GM18868 (cell line): Measurements from ENCODE around the gene PLEKHM3.
A peak's percentile ranks its signal among the peaks of the same experiment; 100 is the strongest.

ENCODE experiments used
- ATAC-seq: cut with Tn5 transposase; IDR thresholded peaks from one replicate; pipeline ENCODE4 v1.9.1; 2021; ENCODE audit warnings: mild to moderate bottlenecking, moderate library complexity; ENCODE audit not compliant: unreplicated experiment

The PLEKHM3 gene

DNA sequence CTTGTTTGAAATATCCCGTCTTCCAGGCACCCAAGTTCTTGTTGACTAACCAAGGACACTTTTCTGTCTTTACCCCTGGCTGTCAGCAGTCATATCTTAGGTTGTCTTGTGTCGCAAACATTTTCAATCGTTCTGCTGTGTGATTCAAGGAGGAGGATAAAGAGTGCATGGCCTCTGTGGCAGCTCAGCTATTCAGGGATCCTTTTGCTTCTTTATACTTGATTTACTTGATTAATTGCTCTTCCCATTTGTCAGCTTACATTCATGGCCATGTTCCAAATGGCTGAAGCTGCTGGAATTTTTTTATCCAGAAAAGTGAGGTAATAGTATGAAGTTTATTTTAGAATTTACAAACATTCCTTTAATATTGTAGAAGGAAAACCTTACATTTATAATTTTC, 158.3 kb downstream of the PLEKHM3 start:
- no peak for ATAC-seq

DNA sequence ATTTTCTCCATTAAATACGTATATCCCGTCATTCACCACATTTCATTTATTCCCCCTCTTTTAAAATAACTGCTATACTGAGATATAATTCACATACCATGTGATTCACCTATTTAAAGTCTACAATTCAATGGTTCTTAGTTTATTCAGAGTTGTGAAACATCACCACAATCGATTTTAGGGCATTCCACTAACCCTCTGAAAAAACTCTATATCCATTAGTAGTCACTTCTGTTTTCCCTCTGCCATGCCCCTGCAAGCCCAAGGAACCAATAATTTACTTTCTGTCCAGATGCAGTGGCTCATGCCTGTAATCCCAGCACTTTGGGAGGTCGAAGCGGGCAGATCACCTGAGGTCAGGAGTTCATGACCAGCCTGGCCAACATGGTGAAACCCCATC, 160.1 kb downstream of the PLEKHM3 start:
- no peak for ATAC-seq

DNA sequence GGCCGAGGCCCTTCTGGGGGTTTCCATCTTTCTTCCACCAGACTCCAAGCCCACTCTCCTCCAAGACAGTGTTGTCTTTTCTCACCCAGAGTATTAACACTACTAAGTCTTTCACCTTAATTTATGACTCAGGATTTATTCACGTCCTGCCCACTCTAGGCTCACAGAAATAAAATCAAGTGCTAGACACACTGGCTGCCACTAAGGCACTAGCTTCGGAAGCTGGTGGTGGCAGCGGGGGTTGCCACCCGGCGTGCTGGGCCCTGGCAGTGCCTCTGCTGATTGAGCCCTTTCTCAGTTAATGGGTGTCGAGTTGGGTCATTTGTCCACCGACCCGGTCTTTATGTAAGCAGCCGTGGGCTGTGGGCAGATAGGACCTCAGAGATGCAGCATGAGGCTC, 162.0 kb downstream of the PLEKHM3 start:
- ATAC-seq: no peak

DNA sequence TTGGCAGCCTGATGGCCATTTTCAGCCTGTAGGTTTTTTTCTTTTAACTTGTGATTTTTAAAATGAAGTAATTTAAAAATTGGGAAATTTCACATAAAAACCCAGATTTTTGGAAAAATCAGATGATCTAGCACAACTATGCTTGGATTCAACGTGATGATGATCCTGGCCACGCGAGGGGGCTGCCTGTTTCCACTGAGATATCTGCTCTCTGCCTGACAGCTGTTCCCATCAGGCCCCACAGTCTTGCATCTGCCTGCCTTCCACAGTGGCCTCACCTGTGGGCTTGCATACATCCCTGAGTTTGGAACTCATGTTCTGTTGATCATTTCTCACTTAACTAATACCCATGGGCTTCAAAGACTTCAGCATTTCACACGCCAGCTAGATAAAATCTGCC, 163.5 kb downstream of the PLEKHM3 start:
- ATAC-seq: no peak

DNA sequence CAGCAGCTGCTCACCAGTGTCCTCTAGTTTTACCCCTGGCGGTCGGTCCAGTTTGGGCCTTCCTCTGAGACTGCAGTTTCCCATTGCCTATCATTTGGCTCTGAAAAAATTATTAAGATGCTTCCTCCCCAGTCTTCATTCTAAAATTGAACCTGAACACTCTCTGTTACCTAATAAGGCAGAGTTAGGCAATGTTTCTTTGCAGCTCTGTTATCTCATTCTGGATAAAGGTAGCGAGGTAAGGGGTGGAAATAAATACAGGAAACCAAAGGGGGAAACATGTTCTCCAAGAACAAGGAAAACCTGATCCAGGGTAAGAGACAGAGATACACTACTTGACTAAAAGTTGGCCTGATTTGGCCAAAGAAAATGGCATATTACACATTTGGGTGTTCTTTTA, 164.6 kb downstream of the PLEKHM3 start:
- ATAC-seq: no peak

DNA sequence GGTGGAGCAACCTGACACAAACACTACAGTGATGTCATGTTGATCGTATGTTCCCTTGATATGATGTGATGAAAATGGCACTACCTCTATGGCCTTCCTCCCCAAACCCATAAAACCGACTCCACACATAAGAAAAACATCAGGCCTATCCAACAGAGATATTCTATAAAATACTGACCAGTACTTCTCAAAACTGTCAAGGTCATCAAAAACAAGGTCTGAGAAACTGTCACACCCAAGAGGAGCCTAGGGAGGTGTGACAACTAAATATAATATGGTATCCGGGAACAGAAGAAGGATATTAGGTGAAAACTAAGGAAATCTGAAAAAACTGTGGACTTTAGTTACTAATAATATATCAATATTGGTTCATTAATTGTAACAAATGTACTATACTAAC, 169.7 kb downstream of the PLEKHM3 start:
- no peak for ATAC-seq

DNA sequence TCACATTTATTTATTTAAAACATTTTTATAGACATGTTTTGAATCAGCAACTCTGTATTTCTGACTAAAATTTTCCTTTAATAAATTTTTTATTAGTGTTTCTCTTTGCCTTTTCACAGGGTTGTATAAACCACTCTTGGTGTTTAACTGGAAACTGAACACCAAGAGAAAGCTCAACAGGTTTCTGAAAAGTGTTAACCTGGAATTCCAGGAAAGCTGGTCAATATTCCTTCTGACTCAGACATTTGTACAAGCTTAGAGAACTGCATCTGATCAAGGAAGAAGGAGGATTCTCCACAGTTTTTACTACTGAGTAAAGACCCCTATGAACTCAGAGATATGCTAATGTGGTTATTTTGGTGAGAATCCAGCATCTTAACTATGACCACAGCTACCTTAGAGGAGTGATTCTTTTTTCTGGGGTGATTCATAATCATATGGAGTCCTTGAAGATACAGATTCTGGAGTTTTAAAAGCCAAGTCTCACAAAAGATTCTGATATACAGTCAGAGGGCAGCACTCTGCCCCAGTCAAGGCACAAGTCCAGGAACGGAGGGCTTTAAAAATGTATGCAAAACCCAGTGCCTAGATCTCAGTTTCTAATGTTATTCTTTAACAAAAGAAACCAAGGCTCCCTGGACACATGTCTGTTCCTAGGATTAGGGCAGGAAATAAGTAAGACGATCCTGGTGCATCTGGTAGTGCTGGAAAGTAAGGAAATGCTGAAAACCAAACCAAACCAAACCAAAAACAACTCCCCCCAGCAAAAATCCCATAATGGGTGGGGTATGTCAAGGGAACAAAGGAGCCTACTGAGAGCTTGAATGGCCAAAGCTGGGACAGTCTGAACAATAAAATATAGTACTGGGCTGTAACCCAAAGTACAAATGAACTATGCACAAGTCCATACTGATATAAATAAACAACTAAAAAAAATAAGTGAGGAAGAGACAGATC, 170.6 kb downstream of the PLEKHM3 start:
- ATAC-seq: no peak

DNA sequence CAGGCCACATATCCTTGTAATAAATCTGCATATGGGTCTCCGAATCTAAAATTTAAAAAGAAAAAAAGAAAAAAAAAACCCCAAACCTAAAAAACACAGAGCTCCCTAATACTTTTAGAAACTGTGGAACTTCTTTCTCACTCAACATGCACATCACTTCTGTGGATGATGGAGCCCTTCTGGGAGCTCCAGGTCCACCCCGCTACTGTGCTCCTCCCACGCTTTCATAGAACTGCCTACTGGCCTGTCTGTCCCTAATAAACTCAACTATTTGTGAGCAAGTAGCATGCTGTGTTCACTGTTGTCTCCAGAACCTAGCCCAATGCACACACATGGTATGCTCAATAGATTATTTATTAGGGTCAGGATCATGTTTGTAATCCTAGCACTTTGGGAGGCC, 172.5 kb downstream of the PLEKHM3 start:
- ATAC-seq: no peak

DNA sequence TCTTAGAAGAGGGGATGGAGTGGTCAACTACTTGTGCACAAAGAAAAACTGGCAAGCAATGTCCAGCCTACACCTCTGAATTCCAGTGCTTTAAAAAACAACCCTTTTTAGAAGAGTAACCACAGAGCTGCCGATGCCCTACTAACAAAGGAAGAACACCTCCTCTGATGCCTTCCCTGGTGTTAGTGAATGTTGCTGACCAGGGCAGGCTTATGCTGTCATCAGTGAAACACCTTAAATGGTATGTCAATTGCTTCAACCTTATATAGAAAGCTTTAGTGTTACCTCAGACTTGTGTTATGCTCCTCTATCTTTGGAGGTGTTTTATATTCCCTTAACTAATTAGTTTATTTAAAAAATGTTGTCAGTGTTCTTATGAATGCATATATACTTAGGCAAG, 175.9 kb downstream of the PLEKHM3 start:
- ATAC-seq: no peak

DNA sequence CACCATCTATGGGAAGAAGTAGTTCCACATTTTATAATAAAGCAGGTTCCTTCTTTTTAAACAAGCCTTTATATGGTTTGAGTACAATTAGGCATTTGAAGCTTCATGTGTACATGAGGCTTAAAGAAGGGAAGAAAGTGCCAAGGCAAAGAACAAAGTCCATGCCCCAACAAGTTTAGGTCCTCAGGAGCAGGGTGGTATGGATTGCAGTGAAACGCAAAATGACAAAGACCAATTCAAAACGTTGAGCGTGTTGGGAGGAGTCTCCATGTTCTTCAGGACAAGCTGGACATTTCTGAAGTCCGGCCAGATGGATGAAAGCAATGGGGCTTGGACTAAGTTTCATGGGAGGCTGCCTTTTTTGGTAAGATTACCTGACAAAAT, 176.8 kb downstream of the PLEKHM3 start:
- ATAC-seq: no peak

DNA sequence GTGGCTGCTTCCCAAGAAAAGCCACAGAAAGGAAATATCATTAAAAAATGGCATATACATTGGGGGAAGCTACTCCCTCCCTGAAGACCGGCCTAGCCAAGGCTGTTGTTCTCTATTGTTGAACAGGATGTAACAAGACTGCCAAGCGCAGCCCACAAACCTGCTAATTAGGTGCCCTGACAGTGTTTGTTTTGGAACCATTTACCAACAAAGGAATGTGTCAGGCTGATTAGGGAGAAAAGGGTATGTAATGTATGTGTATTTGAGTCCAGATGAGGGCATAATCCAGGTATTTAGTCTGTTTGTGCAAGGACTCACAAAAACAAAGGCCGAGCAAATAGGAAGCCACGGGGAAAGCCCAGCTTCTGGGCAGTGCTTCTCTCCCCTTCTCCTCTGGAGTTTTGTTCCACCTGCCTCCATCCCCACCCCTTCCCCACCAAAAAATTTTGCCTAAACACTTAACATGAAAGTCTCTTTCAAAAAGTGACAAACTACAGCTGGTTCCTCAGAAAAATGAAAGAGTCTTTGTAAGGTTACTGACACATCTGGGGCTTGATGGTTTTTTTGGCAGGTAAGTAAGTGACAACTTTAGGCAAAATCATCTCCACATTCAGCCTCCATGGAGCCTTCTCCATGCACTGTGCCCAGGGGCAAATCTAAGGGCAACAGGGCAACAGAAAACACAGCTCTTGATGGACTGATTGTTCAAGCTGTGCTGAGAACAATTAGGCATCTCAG, 177.4 kb downstream of the PLEKHM3 start:
- ATAC-seq: no peak

DNA sequence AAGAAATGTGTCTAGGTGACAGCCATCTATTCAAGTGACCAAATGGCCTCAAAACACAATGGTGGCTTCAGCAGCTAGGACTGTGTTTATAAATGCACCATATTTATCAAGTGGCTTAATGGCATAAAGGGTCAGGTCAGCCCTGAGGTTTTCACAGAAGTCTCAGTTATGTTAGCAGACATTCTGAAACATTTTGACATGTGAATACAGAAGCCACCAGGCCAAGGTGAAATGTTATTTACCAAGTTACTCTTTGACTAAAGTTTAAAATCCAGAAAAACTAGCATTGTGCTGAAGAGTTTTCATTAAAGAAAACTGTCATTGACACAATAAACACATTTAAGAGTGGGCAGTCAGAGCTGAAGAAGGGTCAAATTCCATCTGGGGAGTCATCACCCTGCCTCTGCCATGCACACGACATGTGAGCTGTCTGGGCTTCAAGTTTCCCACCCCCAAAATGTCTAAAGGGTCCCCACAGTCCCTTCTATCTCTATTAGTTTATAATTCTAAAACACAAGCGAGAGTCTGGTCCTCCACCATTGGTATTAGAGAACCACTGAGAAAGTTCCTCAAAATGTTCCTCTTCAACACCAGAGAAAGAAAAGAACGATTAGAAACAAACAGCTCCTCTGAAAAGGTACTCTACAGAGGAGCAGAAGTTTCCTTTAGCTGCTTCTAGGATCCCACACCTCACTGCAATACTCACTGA, 178.1 kb downstream of the PLEKHM3 start:
- no peak for ATAC-seq

DNA sequence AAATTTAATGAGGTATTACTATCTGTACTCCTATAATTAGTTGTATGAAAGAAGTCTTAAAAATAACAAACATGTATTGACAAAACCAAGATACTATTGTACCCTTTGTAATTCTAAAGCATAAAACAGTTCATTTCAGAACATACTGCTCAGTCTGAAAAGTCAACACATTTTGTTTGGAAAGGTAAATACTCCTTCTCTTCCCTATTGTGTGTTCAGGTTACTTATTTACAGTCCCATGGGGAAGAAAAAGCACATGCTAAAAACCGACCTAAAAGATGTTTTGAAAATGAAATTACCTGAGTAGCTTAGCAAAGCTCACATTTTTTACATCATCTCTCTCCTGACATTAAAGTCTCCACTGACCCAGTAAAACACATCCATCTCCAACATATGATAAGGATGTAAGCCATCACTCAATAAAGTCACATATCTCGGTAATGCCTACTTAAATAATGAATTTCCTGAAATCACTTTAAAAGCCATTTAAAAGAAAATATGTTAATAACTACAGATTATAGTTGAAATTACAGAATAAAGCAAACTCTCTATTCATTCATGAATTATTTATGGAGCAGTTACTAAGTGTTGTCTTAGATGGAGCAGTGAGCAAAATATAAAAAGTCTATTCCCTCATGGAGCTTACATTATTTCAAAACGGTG, 180.0 kb downstream of the PLEKHM3 start:
- no peak for ATAC-seq

DNA sequence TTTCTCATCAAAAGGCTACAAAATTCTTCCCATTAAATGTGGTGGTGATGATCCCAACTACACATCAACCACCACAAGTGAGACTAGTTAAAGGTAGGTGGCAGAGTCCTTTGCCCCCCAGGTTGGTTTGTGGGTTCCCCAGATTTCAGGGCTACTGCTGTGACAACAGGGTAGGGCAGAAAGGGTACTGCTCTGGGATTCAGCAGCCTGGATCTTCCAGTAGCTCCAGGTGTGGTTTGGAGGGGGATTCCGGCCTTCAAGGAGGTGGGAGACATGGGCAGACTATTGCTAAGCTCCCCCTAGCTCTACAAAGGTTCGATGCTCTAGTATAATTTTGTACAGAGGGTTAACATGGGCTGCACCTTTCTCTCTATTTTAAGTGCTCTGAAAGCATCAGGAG, 180.7 kb downstream of the PLEKHM3 start:
- ATAC-seq: no peak

DNA sequence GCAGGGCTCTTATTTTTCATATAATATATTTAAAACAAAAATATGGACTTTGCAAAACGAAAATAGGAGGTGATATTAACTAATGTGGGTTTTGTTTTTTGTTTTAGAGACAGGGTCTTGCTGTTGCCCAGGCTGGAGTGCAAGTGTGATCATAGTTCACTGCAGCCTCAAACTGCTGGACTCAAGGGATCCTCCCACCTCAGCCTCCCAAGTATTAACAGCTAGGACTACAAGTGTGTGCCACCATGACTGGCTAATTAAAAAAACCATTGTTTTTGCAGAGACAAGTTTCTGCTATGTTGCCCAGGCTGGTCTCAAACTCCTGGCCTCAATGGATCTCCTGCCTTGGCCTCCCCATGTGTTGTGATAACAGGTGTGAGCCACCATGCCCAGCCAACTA, 185.2 kb downstream of the PLEKHM3 start:
- no peak for ATAC-seq

DNA sequence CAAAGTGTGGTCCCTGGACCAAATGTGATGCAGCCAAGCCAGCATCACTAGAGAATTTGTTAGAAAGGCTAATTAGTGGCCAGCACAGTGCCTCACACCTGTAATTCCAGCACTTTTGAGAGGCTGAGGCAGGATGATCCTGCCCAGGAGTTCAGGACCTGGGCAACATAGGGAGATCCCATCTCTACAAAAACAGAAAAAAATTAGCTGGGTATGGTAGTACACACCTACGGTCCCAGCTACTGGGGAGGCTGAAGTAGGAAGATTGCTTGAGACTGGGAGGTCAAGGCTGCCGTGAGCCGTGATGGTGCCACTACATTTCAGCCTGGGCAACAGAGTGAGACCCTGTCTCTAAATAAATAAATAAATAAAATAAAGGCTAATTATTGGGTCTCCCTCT, 185.8 kb downstream of the PLEKHM3 start:
- no peak for ATAC-seq

DNA sequence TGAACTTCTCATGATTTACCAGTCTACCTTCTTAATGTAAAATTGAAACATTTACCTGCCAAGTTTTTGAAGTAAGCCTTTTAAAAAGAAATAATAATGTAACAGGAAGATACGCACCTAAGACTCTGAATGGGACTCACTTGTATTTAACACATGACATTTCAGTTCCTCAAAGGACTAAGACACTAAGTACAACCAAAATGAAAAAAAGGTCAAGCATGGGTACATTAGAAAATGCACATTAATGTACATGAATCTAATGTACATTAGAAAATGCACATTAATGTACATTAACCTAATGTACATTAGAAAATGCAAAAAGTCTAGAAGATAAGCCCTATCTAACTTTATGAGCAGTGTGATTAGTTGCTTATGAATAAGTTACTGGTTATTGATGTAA, 186.3 kb downstream of the PLEKHM3 start:
- ATAC-seq: no peak

DNA sequence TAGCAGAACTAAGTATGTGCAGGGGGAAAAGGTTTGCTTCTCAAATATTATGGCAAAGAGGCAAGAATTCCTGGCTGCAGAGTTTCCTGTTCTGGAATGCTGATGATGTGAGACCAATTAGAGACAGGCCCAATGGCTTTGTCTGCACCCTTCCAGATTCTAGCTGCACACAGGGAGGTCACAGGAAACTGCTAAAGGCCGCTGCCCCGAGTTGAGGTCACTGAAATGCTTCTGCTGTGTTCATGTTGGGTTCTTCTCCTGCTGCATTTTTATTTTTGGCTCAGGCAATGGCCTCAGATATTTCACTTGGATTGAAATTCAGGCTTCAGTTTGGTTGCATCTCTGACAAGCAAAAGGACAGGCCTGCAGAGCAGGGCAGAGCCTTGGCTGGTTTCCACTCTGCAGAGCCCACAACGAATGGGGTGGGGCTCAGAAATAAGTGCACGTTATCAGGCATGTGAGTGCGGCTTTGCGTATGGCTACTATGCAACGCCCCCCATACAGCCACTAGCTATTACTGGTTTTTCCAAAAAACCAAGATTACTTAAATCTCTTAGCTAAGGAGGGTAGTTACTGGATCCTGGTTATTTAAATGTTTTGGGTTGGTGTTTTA, 188.7 kb downstream of the PLEKHM3 start:
- no peak for ATAC-seq

DNA sequence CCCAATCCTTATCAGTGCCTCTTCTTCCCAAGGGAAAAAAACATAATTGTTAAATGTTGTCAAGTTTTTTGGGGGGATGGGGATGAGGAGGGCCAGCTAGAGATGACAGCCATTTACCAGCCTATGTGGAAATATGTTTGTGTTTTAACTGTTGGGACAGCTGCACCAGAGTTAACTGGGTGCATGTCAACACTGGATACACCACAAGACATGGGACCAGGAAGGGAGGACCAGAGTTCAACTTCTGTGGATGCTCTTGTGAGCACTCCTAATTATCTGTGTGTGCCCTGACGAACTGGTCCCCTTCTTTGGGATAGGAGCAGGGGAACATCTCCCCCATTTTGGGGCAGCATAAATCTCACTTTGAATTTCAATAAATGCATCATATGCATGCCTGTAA, 189.5 kb downstream of the PLEKHM3 start:
- no peak for ATAC-seq

DNA sequence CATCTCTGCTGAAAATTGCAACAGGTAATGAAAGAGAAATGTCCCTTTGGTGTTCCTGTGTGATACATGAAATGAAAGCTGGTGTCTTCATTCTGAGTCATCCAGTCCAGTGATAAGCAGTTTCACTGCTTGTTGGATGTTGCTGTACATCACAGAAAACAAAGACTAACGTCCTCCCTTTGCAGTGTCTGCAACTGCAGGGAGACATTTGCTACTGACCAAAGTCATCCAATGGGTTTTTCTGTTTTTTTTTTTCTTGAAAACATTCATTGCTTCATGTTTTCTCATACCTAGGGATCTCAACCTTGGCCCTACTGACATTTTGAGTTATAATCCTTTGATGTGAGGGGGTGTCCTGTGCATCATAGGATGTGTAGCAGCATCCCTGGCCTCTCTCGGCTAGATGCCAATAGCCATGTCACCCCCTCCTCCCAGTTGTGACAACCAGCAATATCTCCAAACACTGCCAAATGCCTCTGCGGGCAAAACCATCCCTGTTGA, 192.0 kb downstream of the PLEKHM3 start:
- ATAC-seq: peak; percentile 99
